Measurements from ENCODE around the gene KRTAP10-2.

GRCh38 chr21:44528634-44528995, 22.7 kb downstream of the KRTAP10-2 start:
- TF ChIP-seq CTCF (IDR thresholded peaks at IDR 0.05; ENCODE audit: borderline replicate concordance, extremely low read depth, low read length, poor library complexity, severe bottlenecking) = no peak
- no peak for TF ChIP-seq EZH2 (IDR thresholded peaks at IDR 0.05; ENCODE audit: borderline replicate concordance, low read depth, low read length, severe bottlenecking)
